HG02678 (cell line): ENCODE results near the gene SELENON.
"Not testable (repeated sequence)": the region's sequence is repeated elsewhere in the genome, so short reads cannot be mapped to it uniquely, and the experiment has no call there.

ENCODE experiments used
- ATAC-seq: cut with Tn5 transposase; IDR thresholded peaks from one replicate; pipeline ENCODE4 v1.9.1; 2021; ENCODE audit warnings: mild to moderate bottlenecking, moderate library complexity; ENCODE audit not compliant: unreplicated experiment

The SELENON gene

DNA sequence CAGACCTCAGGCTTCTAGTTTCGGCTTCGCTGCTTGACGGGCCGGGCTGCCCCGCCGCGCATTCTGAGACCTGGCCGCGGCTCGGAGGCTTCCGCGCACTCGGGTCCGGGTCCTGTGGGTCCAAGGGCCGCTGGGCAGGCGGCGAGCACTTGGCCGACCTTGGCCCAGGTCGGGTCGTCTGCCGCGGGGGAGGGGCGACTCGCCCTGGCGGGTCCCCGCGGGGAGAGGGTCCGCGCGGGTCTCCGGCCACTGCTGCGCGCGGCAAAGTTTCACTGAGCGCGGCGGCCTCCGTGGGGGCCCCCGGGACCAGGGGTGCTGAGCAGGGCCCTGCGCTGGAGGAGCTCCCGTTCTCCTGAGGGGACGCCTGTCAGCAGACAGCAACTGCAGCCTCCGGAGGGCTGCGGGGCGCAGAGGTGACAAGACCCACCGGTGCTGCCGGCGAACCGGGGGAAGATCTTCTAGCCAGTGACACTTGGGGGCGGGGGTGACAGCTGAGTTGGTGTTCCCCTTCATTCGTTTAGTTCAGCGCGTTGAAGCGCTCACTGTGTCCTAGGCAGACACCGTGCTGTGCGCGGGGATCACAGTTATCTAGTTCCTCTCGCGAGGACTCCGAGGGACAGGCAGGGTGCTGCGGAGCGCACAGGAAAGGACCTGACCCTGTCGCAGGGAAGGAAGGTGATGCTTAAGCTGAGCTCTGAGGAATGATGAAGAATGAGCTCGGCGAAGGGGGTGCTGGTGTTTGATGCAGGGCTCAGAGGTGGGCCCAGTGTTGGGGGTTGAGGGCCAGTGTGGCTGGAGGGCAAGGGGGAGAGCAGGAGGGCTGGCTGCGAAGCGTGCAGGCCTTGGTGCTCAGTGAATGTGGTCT is 20.5 kb downstream of the SELENON start:
- ATAC-seq: peak; percentile 44

DNA sequence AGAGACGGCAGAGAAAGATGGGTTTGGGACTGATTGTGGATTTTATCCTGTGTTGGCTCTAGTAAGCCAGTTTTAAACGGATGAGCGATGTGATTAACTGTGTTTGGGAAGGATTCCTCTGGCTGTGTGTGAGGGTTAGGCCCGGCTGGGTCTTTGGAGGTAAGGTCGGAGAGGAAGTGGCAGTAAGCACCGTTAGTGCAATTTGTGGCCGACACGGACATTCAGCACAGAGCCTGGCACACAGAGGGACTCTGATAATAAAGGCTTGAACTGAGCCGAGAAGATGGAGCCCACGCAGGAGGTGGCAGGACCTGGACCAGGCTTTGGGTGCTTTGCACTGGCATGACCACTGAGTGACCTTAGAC is 21.1 kb downstream of the SELENON start:
- ATAC-seq: no peak

DNA sequence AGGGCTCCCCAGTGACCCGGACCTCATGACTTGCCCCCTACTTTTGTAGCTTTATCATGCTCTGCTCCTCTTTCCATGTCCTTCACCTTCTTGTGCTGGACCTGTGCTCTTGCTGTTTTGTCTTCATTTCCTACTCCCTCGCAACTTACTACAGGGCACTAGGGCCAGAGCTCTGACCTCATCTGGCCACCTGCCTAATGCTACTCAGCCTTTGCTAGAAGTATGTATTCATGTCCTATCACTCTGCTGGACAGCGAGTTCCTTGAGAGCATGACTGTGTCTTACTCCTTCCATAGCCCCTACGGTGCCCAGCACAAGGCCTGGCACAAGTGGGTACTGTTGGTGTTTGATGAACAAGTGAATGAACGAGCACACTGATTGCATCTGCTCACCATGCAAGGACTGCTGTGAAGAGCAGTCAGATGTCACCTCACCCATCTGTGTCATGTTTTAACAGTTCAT is 21.7 kb downstream of the SELENON start:
- ATAC-seq: no peak

DNA sequence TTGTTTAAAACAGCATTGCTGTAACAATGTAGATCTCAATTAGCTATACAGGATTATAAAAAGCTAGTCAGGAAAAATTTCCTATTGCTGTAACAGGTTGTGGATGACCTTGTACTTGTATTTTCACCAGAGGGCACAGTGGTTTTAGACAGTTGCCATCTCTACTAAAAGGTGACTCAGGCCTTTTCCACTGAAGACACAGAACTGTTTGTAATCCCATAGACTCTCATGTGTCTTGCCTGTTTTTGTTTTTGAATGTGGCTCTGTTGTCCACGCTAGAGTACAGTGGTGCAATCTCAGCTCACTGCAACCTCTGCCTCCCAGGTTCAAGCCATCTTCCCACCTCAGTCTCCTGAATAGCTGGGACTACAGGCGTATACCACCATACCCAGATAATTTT is 25.6 kb downstream of the SELENON start:
- ATAC-seq: no peak

DNA sequence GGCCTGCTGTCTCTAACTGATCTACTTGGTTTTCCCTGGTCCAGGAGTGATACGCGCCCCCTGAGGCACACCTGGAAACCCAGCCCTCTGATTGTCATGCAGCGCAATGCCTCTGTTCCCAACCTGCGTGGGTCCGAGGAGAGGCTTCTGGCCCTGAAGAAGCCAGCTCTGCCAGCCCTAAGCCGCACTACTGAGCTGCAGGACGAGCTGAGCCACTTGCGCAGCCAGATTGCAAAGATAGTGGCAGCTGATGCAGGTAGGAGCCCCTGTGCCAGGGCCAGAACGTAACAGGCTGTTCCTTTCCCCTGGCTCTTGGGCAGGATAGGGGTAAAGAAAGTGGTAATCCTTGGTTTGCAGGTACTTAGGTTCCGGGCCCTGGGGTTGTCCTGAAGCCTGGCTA is 26.6 kb downstream of the SELENON start:
- ATAC-seq: no peak

DNA sequence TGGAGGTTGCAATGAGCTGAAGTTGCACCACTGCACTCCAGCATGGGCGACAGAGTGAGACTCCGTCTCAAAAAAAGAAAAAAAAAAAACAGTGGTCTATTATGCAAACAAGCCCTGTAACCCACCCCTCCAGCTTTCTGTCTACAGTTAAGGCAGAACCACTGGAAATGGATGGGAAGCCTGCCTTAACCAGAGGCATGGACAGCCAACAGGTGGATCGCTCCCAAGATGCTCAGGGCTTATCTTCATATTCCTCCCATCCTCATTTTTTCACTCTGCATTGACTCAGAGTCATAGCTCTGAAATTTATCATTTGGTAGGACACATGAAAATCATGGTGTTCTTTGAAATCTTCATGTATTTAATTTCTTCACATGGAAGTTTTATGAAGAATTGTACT is 28.5 kb downstream of the SELENON start:
- no peak for ATAC-seq

- ATAC-seq: no peak
These were observed 29.1 kb downstream of the SELENON start for GRCh38 chr1:25829046-25829445.

DNA sequence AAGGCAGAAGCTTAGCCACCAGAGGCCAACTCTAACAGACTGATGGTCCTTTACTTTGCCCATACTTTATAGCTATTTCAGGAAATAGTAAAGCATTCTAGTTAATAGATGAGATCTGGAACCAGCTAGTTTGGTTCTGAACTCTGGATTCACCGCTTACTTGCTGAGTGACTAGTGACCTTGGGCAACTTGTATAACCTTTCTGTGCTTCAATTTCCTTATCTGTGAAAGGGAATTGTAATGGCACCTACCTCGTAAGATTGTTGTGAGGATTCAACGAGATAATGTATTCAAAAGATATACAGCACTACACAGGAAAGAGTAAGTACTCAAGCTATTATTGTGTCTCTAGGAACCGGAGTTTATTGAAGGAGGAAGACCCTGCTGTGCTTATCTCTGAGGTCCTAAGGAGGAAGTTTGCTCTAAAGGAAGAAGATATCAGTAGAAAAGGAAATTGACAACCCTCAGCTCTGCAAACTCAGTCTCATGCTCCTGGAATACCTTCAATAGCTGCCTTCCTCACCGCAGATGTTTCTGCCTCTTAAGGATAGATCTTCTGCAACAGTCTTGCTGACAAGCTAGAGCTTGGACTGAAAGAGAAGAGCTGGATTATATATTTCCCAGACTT is 31.7 kb downstream of the SELENON start:
- ATAC-seq: no peak

DNA sequence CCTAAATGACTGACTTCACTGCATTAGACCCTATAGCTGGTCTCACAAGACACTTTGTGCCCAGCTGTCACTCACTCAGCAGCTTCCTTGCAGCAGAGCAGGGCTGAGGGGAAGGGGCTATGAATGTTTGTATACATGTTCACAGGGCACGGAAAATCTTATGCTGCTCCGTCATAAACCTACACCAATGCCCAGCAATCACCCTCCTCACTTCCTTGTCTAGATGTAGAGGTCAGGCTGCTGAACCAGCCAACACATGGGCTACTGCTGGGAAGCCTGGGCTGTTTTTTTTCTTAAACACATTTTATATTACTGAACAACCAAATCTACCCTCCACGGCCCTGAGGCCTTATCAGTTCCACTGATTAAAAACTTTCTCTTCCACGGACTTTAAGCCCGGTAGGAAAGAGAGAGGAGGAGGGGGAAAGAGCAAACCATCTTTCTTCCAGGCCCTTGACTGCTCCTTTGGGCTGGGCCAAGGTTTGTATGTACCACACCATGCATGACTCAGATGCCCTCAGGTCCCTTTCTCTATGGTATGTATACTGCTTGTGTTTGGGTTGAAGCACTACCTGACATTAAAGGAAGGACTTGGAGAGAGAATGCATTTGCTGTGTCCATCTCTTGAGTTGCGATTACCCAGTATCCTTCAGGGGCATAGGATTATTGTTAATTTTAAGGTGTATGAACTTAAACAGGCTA is 32.5 kb downstream of the SELENON start:
- ATAC-seq: no peak

GRCh38 chr1:25833158-25833557 is 33.2 kb downstream of the SELENON start:
- ATAC-seq: no peak

GRCh38 chr1:25834894-25835293 is 34.9 kb downstream of the SELENON start:
- ATAC-seq: no peak

DNA sequence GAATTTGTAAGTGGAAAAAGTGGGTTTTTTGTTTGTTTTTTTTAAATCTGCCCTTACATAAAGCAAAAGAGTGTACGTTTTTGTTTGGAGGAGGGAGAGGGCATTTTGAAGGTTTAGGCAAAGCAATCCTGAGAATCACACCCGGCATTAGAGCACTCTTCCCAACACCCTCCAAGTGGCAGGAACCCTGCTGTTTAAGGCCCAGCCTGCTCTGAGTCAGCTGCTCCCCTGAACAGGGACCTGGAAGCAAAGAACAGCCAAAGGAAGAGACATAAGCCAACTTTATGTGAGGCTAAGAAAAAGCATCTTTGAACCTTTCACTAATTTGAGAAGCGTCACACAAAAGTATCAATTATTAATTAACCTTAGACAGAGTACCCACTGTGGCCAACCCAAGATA is 36.7 kb downstream of the SELENON start:
- no peak for ATAC-seq

GRCh38 chr1:25837262-25837875 is 37.4 kb downstream of the SELENON start:
- no peak for ATAC-seq

GRCh38 chr1:25839808-25840207 is 39.8 kb downstream of the SELENON start:
- not testable (repeated sequence) for ATAC-seq

- no peak for ATAC-seq
These were observed 43.5 kb downstream of the SELENON start for GRCh38 chr1:25843483-25843882.

DNA sequence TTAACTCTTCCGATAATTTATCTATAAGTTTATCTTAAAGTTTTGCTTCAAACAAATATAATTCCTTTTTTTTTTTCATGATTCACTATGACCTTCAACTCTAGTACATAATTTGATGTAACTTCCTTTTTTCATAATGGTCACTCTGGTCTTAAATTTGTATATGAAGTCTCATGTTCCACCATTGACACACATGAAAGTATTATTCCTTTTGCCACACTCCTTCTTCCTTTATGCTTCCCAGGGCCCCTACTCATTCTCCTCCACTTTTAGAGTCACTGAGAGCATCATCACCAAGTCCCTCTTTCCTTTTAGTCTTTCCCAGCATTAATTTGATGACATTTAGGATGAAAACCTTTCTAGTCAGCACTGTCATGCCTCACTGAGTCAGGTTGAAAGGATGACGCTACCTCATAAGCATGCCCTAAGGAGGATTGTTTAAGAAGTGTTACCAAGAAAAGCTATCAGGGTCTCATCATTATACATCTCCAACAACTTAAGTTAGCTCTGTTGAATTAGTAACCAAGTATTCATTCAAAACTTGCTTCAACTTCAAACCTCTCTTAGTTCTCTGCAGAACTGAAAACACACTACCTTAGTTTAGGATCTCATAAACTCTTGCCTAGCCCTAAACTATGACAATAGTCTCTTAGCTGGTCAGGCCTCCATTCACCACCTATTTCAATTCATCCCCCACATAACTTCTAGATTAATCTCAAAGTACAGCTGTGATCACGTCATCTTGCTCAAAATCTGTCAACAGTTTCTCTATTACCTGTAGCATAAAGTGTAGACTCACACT is 44.7 kb downstream of the SELENON start:
- ATAC-seq: no peak

- ATAC-seq: no peak
These were observed 45.7 kb downstream of the SELENON start for GRCh38 chr1:25845664-25846063.

GRCh38 chr1:25847929-25848328 is 47.9 kb downstream of the SELENON start:
- ATAC-seq: no peak

- ATAC-seq: no peak
These were observed 48.5 kb downstream of the SELENON start for GRCh38 chr1:25848531-25848930.

DNA sequence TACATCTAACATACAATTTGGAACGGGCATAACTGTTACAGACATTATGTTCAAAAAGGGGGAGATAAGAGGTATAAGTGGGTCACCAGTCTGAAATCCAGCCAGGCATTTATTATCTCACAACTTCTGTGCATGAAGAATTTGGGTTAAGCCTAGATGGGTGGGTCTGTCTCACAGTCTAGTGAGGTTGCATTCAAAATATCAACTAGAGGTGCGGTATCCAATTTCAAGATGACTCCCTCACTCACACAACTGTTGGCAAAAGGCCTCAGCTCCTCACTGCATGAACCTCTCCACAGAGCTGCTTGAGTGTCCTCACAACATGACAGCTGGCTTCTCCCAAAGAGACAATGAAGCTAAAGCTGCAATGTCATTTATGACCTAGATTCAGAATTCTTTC is 54.6 kb downstream of the SELENON start:
- ATAC-seq: no peak

- no peak for ATAC-seq
These were observed 56.9 kb downstream of the SELENON start for GRCh38 chr1:25856856-25857255.
